HCT116 (cell line): ENCODE measurements around the gene SRSF7.

Experiments
- ATF3 ChIP-seq: IDR thresholded peaks from 2 replicates; pipeline ENCODE4 v1.6.1; 2012
- CEBPB ChIP-seq: IDR thresholded peaks from 2 replicates; pipeline ENCODE4 v1.6.1; 2012; ENCODE audit warnings: low read depth
- EGR1 ChIP-seq: IDR thresholded peaks from 2 replicates; pipeline ENCODE4 v1.6.1; 2012; ENCODE audit warnings: low read depth
- EZH2 ChIP-seq: fragments of 200-600 bp; sonication (generic); IDR thresholded peaks from 2 replicates; pipeline ENCODE4 v1.6.1; 2017; ENCODE audit warnings: antibody characterized with exemption, mixed run types
- POLR2A ChIP-seq: IDR thresholded peaks from 2 replicates; pipeline ENCODE4 v1.7.0; 2011; ENCODE audit warnings: borderline replicate concordance; ENCODE audit not compliant: insufficient read depth, insufficient read length; ENCODE audit errors: extremely low read depth
- SP1 ChIP-seq: IDR thresholded peaks from 2 replicates; pipeline ENCODE4 v1.6.1; 2012; ENCODE audit warnings: low read depth
- SRF ChIP-seq: IDR thresholded peaks from 2 replicates; pipeline ENCODE4 v1.6.1; 2012; ENCODE audit warnings: low read depth
- YY1 ChIP-seq: IDR thresholded peaks from 2 replicates; pipeline ENCODE4 v1.6.1; 2011; ENCODE audit warnings: low read length, low read depth, moderate library complexity, mild to moderate bottlenecking; ENCODE audit not compliant: insufficient replicate concordance; ENCODE audit errors: extremely low read depth
- ZFX ChIP-seq: fragments of 450-650 bp; IDR thresholded peaks from 2 replicates; pipeline ENCODE4 v1.6.1; 2017
- ZNF274 ChIP-seq: fragments of 200-500 bp; sonication (Bioruptor generic); IDR thresholded peaks from 2 replicates; pipeline ENCODE4 v1.6.1; 2014; ENCODE audit warnings: mild to moderate bottlenecking, low read depth, low read length, inconsistent platforms
- TF ChIP-seq, protein P1 (sequence below), 3 experiments: fragments of 200-600 bp in 1 of 3; sonication (generic) in 1 of 3; IDR thresholded peaks in 2 of 3; conservative IDR thresholded peaks in 1 of 3; 2 replicates each; pipeline ENCODE4 v1.5.1; 2012 to 2017; ENCODE audit warnings: low read depth in 2 of 3, low read length in 2 of 3, antibody characterized with exemption in 1 of 3, borderline replicate concordance in 1 of 3, control low read depth in 1 of 3, mild to moderate bottlenecking in 1 of 3, mixed read lengths in 1 of 3, mixed run types in 1 of 3, moderate library complexity in 1 of 3; ENCODE audit not compliant: insufficient read depth in 1 of 3
- TF ChIP-seq, protein P2 (sequence below): IDR thresholded peaks from 2 replicates; pipeline ENCODE4 v1.6.1; 2012
- TF ChIP-seq, protein P3 (sequence below): IDR thresholded peaks from 2 replicates; pipeline ENCODE4 v1.6.1; 2011; ENCODE audit warnings: mild to moderate bottlenecking, low read length, moderate library complexity; ENCODE audit not compliant: insufficient replicate concordance; ENCODE audit errors: extremely low read depth
- TF ChIP-seq, protein P4 (sequence below): IDR thresholded peaks from 2 replicates; pipeline ENCODE4 v1.6.1; 2012; ENCODE audit warnings: low read depth

- TF ChIP-seq SRF (no peak), POLR2A (no peak), CEBPB (no peak), EGR1 (no peak), YY1 (no peak), EZH2 (no peak), SP1 (no peak), ATF3 (no peak), ZFX (no peak), ZNF274 (no peak)
- TF ChIP-seq, protein P1, sequence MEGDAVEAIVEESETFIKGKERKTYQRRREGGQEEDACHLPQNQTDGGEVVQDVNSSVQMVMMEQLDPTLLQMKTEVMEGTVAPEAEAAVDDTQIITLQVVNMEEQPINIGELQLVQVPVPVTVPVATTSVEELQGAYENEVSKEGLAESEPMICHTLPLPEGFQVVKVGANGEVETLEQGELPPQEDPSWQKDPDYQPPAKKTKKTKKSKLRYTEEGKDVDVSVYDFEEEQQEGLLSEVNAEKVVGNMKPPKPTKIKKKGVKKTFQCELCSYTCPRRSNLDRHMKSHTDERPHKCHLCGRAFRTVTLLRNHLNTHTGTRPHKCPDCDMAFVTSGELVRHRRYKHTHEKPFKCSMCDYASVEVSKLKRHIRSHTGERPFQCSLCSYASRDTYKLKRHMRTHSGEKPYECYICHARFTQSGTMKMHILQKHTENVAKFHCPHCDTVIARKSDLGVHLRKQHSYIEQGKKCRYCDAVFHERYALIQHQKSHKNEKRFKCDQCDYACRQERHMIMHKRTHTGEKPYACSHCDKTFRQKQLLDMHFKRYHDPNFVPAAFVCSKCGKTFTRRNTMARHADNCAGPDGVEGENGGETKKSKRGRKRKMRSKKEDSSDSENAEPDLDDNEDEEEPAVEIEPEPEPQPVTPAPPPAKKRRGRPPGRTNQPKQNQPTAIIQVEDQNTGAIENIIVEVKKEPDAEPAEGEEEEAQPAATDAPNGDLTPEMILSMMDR (IDR thresholded peaks at IDR 0.05 in 2 of 3, conservative IDR thresholded peaks at IDR 0.05 in 1 of 3; ENCODE audit: borderline replicate concordance in 1 of 3, insufficient read depth in 1 of 3, low read depth in 2 of 3, low read length in 2 of 3), result no peak
- TF ChIP-seq, protein P2, sequence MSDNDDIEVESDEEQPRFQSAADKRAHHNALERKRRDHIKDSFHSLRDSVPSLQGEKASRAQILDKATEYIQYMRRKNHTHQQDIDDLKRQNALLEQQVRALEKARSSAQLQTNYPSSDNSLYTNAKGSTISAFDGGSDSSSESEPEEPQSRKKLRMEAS, result no peak
- TF ChIP-seq, protein P3, sequence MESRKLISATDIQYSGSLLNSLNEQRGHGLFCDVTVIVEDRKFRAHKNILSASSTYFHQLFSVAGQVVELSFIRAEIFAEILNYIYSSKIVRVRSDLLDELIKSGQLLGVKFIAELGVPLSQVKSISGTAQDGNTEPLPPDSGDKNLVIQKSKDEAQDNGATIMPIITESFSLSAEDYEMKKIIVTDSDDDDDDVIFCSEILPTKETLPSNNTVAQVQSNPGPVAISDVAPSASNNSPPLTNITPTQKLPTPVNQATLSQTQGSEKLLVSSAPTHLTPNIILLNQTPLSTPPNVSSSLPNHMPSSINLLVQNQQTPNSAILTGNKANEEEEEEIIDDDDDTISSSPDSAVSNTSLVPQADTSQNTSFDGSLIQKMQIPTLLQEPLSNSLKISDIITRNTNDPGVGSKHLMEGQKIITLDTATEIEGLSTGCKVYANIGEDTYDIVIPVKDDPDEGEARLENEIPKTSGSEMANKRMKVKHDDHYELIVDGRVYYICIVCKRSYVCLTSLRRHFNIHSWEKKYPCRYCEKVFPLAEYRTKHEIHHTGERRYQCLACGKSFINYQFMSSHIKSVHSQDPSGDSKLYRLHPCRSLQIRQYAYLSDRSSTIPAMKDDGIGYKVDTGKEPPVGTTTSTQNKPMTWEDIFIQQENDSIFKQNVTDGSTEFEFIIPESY, result no peak
- TF ChIP-seq, protein P4, sequence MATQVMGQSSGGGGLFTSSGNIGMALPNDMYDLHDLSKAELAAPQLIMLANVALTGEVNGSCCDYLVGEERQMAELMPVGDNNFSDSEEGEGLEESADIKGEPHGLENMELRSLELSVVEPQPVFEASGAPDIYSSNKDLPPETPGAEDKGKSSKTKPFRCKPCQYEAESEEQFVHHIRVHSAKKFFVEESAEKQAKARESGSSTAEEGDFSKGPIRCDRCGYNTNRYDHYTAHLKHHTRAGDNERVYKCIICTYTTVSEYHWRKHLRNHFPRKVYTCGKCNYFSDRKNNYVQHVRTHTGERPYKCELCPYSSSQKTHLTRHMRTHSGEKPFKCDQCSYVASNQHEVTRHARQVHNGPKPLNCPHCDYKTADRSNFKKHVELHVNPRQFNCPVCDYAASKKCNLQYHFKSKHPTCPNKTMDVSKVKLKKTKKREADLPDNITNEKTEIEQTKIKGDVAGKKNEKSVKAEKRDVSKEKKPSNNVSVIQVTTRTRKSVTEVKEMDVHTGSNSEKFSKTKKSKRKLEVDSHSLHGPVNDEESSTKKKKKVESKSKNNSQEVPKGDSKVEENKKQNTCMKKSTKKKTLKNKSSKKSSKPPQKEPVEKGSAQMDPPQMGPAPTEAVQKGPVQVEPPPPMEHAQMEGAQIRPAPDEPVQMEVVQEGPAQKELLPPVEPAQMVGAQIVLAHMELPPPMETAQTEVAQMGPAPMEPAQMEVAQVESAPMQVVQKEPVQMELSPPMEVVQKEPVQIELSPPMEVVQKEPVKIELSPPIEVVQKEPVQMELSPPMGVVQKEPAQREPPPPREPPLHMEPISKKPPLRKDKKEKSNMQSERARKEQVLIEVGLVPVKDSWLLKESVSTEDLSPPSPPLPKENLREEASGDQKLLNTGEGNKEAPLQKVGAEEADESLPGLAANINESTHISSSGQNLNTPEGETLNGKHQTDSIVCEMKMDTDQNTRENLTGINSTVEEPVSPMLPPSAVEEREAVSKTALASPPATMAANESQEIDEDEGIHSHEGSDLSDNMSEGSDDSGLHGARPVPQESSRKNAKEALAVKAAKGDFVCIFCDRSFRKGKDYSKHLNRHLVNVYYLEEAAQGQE, result no peak
Observed at GRCh38 chr2:38763228-38763627, 12.1 kb upstream of the SRSF7 start.
